ENCODE results near the gene FCRL5.

- TF ChIP-seq CTCF (IDR thresholded peaks at IDR 0.05; ENCODE audit: extremely low read depth in 1 of 2, insufficient read depth in 1 of 2, low read depth in 1 of 2, low read length in 2 of 2) = peak; percentile 62 to 76
- TF ChIP-seq MAX (IDR thresholded peaks at IDR 0.05; ENCODE audit: insufficient read depth, insufficient read length) = no peak
- TF ChIP-seq EZH2 (IDR thresholded peaks at IDR 0.05; ENCODE audit: borderline replicate concordance, low read depth, low read length, severe bottlenecking) = no peak
Observed at GRCh38 chr1:157490467-157491165, 61.7 kb downstream of the FCRL5 start.
